ENCODE measurements around the gene ERBB3.
A peak's percentile ranks its signal among the peaks of the same experiment; 100 is the strongest.

ERBB3 gene

DNA sequence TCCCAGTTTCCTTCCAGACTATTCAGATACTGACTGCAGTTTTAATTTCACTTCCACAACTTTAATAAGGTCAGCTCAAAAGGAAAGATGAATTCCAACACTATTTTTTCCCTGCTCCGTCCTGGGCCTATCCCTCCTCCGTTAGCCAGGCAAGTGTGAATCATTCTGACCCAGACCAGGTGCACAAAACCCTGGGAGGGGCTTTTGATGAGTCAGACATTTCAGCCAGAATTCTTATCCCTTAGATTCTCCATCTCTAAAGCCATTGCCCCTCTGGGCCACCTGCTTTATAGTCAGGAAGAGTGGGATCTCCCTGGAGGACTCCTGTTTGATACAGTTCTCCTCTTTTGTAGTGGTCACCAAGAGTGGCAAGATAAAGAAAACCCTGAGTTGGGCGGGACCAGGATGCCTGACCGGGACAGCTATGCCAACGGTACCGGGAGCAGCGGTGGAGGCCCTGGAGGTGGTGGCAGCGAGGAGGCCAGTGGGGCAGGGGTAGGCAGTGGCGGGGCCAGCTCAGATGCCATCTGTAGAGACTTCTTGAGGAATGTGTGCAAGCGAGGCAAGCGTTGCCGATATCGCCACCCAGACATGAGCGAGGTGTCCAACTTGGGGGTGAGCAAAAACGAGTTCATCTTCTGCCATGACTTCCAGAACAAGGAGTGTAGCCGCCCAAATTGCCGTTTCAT lies 40.3 kb downstream of the ERBB3 start:
- WGBS (ENCODE audit: insufficient coverage, insufficient read length): no CpG with 5 or more reads among the region's 17 CpGs
- Histone ChIP-seq H3K9me3 (ENCODE audit: control insufficient read depth, insufficient read depth, low read length) (no peaks in the 10 kb centered on the region), H3K4me3 (ENCODE audit: low read length) (no peak overlapping the region), H3K27ac (ENCODE audit: low read length) (no peak overlapping the region), H3K4me1 (ENCODE audit: control insufficient read depth, insufficient read depth, low read length) (peaks cover 2% of the 10 kb centered on the region; the same call in 1 of the 2 replicates), H3K36me3 (ENCODE audit: control insufficient read depth, insufficient read depth, low read length) (peaks cover 5% of the 10 kb centered on the region; the same call in 1 of the 2 replicates), H3K27me3 (ENCODE audit: control insufficient read depth, insufficient read depth, low read length) (no peaks in the 10 kb centered on the region)
- DNase-seq (ENCODE audit: low read depth, low spot score): no peak

DNA sequence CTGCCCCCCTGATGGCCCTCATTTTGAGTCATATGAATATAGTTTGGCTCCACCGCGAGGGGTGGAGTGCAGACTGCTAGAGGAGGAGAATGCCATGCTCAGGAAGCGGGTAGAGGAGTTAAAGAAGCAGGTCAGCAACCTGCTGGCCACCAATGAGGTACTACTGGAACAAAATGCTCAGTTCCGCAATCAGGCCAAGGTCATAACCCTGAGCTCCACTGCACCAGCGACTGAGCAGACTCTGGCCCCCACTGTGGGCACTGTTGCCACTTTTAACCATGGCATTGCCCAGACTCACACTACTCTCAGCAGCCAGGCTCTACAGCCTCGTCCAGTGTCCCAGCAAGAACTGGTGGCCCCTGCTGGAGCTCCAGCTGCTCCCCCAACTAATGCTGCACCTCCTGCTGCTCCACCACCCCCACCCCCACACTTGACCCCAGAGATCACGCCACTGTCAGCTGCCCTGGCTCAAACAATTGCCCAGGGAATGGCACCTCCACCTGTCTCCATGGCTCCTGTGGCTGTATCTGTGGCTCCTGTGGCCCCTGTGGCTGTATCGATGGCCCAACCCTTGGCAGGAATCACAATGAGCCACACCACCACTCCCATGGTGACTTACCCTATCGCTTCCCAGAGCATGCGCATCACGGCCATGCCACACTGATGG lies 41.4 kb downstream of the ERBB3 start:
- Histone ChIP-seq H3K27me3 (ENCODE audit: control insufficient read depth, insufficient read depth, low read length) (no peaks in the 10 kb centered on the region), H3K4me3 (ENCODE audit: low read length) (no peak overlapping the region), H3K9me3 (ENCODE audit: control insufficient read depth, insufficient read depth, low read length) (no peaks in the 10 kb centered on the region), H3K36me3 (ENCODE audit: control insufficient read depth, insufficient read depth, low read length) (peaks cover 5% of the 10 kb centered on the region; the same call in 1 of the 2 replicates), H3K4me1 (ENCODE audit: control insufficient read depth, insufficient read depth, low read length) (peaks cover 2% of the 10 kb centered on the region; the same call in 1 of the 2 replicates), H3K27ac (ENCODE audit: low read length) (no peak overlapping the region)
- no peak for DNase-seq (ENCODE audit: low read depth, low spot score)
- WGBS (ENCODE audit: insufficient coverage, insufficient read length): no CpG with 5 or more reads among the region's 11 CpGs

DNA sequence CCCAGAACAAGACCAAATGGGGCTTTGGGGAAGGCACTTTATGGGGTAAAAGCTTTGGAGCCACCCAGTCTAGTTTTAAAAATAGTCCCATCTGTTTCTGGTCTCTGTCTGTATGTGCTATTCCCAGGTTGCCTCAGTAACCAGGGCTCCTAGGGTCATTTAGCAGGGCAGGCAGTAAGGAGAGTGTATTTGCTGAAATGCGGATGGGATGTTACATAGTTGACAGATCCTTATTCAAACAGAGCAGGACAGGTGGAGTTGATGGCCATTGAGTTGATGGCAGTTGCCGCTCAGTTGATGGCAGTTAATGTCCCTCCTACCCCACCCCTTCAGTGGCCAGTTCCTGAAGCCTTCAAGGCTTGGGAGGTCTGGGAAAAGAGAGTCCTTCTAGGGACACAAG lies 42.7 kb downstream of the ERBB3 start:
- Histone ChIP-seq H3K36me3 (ENCODE audit: control insufficient read depth, insufficient read depth, low read length) (peaks cover 5% of the 10 kb centered on the region; the same call in 1 of the 2 replicates), H3K4me1 (ENCODE audit: control insufficient read depth, insufficient read depth, low read length) (peaks cover 2% of the 10 kb centered on the region; the same call in 1 of the 2 replicates), H3K4me3 (ENCODE audit: low read length) (no peak overlapping the region), H3K9me3 (ENCODE audit: control insufficient read depth, insufficient read depth, low read length) (no peaks in the 10 kb centered on the region), H3K27me3 (ENCODE audit: control insufficient read depth, insufficient read depth, low read length) (no peaks in the 10 kb centered on the region), H3K27ac (ENCODE audit: low read length) (no peak overlapping the region)
- no CpG with 5 or more reads among the region's 2 CpGs for WGBS (ENCODE audit: insufficient coverage, insufficient read length)
- no peak for DNase-seq (ENCODE audit: low read depth, low spot score)

DNA sequence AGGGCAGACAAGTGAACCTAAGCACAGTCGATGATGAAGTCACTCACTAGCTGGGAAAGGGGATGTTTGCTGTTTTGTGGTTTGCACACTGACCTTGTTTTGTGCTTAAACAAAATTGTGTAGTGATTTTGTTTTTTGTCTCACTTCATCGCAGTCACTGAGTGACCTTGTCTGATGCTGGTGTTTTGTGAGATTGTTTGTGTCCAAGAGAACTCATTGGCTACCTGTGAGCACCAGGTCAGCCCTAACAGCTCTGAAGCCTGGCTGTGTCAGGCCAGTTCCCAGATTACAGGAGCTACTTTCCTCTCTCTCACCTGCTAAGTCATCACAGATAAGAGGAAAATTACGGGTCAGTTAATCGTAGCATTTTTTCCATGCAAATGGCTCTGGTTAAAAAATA lies 44.2 kb downstream of the ERBB3 start:
- Histone ChIP-seq H3K4me1 (ENCODE audit: control insufficient read depth, insufficient read depth, low read length) (no peaks in the 10 kb centered on the region; the same call in 1 of the 2 replicates), H3K27me3 (ENCODE audit: control insufficient read depth, insufficient read depth, low read length) (no peaks in the 10 kb centered on the region), H3K9me3 (ENCODE audit: control insufficient read depth, insufficient read depth, low read length) (no peaks in the 10 kb centered on the region), H3K27ac (ENCODE audit: low read length) (no peak overlapping the region), H3K4me3 (ENCODE audit: low read length) (no peak overlapping the region), H3K36me3 (ENCODE audit: control insufficient read depth, insufficient read depth, low read length) (0 out of 2 replicates have a peak, but pooled peaks cover 3% of the 10 kb centered on the region)
- DNase-seq (ENCODE audit: low read depth, low spot score): no peak
- WGBS (ENCODE audit: insufficient coverage, insufficient read length): no CpG with 5 or more reads among the region's 4 CpGs

DNA sequence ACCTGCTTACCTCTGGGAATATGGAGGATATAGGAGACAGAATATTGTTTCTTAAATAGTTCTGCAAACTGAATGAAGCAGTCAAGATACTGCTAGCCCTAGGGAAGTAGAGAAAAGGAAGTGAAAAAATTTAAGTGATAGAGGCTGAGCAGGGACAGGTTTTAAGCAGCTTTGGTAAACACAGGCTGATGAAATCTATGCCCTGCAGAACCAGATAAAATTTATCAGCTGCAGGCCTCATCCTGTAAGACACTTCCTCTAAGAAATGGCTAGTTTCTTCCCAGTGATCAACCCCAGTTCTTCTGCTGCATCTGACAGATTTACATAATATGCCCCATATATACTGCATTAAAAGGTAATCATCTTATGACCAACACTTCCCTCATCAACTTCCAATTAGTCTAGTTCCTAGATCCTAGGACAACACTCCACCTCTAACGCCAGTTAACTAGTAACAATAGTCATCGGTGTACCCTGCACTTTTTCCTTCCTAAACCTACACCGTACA lies 46.8 kb downstream of the ERBB3 start:
- Histone ChIP-seq H3K36me3 (ENCODE audit: control insufficient read depth, insufficient read depth, low read length) (peaks cover 14% of the 10 kb centered on the region), H3K9me3 (ENCODE audit: control insufficient read depth, insufficient read depth, low read length) (no peaks in the 10 kb centered on the region), H3K4me3 (ENCODE audit: low read length) (no peak overlapping the region), H3K27me3 (ENCODE audit: control insufficient read depth, insufficient read depth, low read length) (no peaks in the 10 kb centered on the region), H3K4me1 (ENCODE audit: control insufficient read depth, insufficient read depth, low read length) (no peaks in the 10 kb centered on the region; the same call in 1 of the 2 replicates), H3K27ac (ENCODE audit: low read length) (no peak overlapping the region)
- no CpG with 5 or more reads among the region's 3 CpGs for WGBS (ENCODE audit: insufficient coverage, insufficient read length)
- DNase-seq (ENCODE audit: low read depth, low spot score): no peak

DNA sequence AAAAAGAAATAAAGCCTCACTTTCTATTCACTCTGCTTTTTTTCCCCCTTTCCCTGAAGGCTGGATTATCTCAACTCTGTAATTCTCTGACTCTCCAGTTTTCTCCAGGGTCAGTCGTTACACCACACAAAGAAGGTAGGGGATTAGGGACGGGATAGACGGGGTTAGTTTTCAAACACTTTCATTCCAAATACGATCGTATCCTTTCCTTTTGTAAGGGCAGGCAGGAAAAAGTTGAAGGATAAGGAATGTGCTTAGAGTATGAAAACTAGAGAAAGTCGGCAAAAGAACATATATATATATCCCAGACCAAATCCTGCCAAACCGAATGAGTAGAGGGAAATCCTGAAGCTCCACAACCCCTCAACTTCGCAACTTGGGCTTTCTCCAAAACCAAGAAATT lies 47.5 kb downstream of the ERBB3 start:
- no peak overlapping the region for H3K27ac ChIP-seq (ENCODE audit: low read length)
- peaks cover 21% of the 10 kb centered on the region for H3K36me3 ChIP-seq (ENCODE audit: control insufficient read depth, insufficient read depth, low read length)
- peak overlapping the region; percentile 13; the same call in 1 of the 2 replicates for H3K4me3 ChIP-seq (ENCODE audit: low read length)
- H3K9me3 ChIP-seq (ENCODE audit: control insufficient read depth, insufficient read depth, low read length): no peaks in the 10 kb centered on the region
- no peaks in the 10 kb centered on the region for H3K27me3 ChIP-seq (ENCODE audit: control insufficient read depth, insufficient read depth, low read length)
- WGBS (ENCODE audit: insufficient coverage, insufficient read length): no CpG with 5 or more reads among the region's 8 CpGs
- no peak for DNase-seq (ENCODE audit: low read depth, low spot score)
- H3K4me1 ChIP-seq (ENCODE audit: control insufficient read depth, insufficient read depth, low read length): no peaks in the 10 kb centered on the region; the same call in 1 of the 2 replicates

DNA sequence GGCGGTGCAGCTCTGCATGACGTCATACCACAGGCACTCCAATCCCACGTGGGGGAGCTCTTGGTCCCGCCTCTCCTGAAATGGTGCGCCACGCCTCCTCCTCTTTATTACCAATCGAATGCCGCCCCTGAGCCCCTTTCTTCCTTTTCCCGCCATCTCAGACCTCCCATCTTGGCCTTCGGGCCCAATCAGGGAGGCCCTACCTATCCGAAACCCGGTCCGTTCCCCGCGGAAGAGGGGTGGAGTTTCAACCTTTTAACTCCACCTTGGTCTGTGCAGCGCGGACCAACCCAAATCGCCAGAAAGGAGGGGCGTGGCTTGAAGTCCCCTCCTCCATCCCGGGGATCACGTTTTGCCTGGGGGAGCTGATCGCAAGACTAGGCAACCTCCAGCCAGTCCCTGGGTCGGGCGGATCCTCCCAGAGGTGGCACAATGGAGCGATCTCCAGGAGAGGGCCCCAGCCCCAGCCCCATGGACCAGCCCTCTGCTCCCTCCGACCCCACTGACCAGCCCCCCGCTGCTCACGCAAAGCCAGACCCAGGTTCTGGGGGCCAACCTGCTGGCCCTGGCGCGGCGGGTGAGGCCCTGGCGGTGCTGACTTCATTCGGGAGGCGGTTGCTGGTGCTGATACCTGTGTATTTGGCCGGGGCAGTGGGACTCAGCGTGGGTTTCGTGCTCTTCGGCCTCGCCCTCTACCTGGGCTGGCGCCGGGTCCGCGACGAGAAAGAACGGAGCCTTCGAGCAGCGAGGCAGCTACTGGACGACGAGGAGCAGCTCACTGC lies 48.1 kb downstream of the ERBB3 start, which contains the start of gene ESYT1:
TSS of gene ESYT1 (plus strand) at position 380 of the 782 bp plus-strand sequence. CDS start at position 433, 53 bp downstream.
- H3K9me3 ChIP-seq (ENCODE audit: control insufficient read depth, insufficient read depth, low read length): no peaks in the 10 kb centered on the region
- H3K36me3 ChIP-seq (ENCODE audit: control insufficient read depth, insufficient read depth, low read length): peaks cover 23% of the 10 kb centered on the region
- peak within 1 kb of the TSS; percentile 70 for H3K4me3 ChIP-seq (ENCODE audit: low read length)
- H3K4me1 ChIP-seq (ENCODE audit: control insufficient read depth, insufficient read depth, low read length): no peaks in the 10 kb centered on the region; the same call in 1 of the 2 replicates
- peak; percentile 100 for DNase-seq (ENCODE audit: low read depth, low spot score)
- WGBS (ENCODE audit: insufficient coverage, insufficient read length): no CpG with 5 or more reads among the region's 49 CpGs
- no peaks in the 10 kb centered on the region for H3K27me3 ChIP-seq (ENCODE audit: control insufficient read depth, insufficient read depth, low read length)
- H3K27ac ChIP-seq (ENCODE audit: low read length): no peak within 1 kb of the TSS

DNA sequence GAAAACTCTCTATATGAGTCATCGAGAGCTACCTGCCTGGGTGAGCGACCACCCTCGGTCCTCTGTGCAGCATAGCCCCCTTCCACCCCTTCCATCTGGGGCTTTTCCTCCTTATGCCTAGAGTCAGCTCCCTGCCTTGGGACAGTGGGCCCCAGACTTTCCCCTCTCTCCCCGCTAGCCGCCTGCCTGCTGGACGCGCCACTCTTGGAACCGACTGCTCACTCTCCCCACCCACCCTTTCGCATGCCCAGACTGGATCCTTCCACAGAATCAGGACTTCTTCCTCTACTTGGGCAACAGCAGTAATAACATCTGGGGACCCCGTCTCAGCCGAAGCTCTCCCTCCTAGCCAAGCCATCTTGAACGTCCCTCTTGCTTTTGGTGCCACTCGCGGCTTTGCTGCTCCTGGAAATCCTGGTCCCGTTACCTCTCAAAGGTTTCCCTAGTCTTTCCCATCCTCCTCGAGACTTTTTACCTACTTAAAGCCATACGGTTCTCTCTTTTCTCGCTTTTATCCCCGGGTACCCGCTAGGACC lies 48.8 kb downstream of the ERBB3 start:
- Histone ChIP-seq H3K4me1 (ENCODE audit: control insufficient read depth, insufficient read depth, low read length) (no peaks in the 10 kb centered on the region; the same call in 1 of the 2 replicates), H3K4me3 (ENCODE audit: low read length) (peak overlapping the region; percentile 70), H3K27ac (ENCODE audit: low read length) (no peak overlapping the region), H3K27me3 (ENCODE audit: control insufficient read depth, insufficient read depth, low read length) (no peaks in the 10 kb centered on the region), H3K36me3 (ENCODE audit: control insufficient read depth, insufficient read depth, low read length) (peaks cover 29% of the 10 kb centered on the region), H3K9me3 (ENCODE audit: control insufficient read depth, insufficient read depth, low read length) (no peaks in the 10 kb centered on the region)
- no CpG with 5 or more reads among the region's 20 CpGs for WGBS (ENCODE audit: insufficient coverage, insufficient read length)
- DNase-seq (ENCODE audit: low read depth, low spot score): no peak

DNA sequence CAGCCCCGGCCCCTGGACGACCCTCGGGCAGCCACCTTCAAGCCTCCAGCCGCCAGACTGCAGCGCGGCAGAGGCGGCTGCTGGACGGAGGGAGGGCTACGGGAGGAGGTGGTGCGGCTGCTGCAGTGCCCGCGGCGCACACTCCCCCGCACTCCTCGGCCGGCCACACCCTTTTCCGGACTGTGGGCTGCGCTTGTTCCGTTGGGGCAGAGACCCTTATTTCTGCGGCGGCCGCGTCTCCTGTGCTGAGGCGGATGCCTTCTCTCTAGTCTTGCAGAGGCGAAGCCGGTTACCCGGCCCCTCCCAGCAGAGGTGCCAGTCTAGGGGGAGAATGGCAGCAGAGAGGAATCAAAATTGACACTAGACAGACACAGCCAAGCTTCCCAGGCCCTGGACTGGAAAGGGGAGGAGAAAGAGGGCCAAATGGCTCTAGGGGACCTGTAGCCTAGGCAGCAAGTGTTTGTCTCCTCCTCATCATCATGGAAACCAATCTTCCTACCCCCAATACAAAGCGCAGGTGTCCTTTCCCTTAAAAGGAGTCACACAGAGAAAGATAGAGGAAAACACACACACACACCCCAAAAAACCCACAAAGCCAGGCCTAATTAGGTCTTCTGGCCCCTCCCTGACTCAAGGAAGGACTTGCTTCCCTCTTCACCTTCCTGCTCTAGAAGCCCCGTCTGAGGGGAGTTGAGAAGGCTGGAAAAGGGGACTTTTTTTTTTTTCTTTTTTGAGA lies 49.4 kb downstream of the ERBB3 start:
- DNase-seq (ENCODE audit: low read depth, low spot score): no peak
- Histone ChIP-seq H3K4me1 (ENCODE audit: control insufficient read depth, insufficient read depth, low read length) (no peaks in the 10 kb centered on the region; the same call in 1 of the 2 replicates), H3K27me3 (ENCODE audit: control insufficient read depth, insufficient read depth, low read length) (no peaks in the 10 kb centered on the region), H3K36me3 (ENCODE audit: control insufficient read depth, insufficient read depth, low read length) (peaks cover 34% of the 10 kb centered on the region), H3K27ac (ENCODE audit: low read length) (no peak overlapping the region), H3K4me3 (ENCODE audit: low read length) (peak overlapping the region; percentile 70; the same call in 1 of the 2 replicates), H3K9me3 (ENCODE audit: control insufficient read depth, insufficient read depth, low read length) (no peaks in the 10 kb centered on the region)
- WGBS (ENCODE audit: insufficient coverage, insufficient read length): no CpG with 5 or more reads among the region's 29 CpGs

Measured in iPS DF 6.9 (cell line).